Ishikawa (cell line): ENCODE data around the gene ARHGAP20.

Source experiments
- EP300 ChIP-seq: IDR thresholded peaks from 2 replicates; pipeline ENCODE4 v1.6.1; 2012; ENCODE audit warnings: borderline replicate concordance
- MAX ChIP-seq: IDR thresholded peaks from 2 replicates; pipeline ENCODE4 v1.6.1; 2012
- RAD21 ChIP-seq: IDR thresholded peaks from 2 replicates; pipeline ENCODE4 v1.6.1; 2012; ENCODE audit warnings: low read depth
- TAF1 ChIP-seq: IDR thresholded peaks from 2 replicates; pipeline ENCODE4 v1.6.1; 2012; ENCODE audit warnings: low read depth, mild to moderate bottlenecking
- YY1 ChIP-seq: IDR thresholded peaks from 2 replicates; pipeline ENCODE4 v1.6.1; 2012; ENCODE audit warnings: low read depth

- TF ChIP-seq EP300, result no peak
- no peak for TF ChIP-seq TAF1
- no peak for TF ChIP-seq YY1
- no peak for TF ChIP-seq MAX
- TF ChIP-seq RAD21, result no peak
Measured at GRCh38 chr11:110679323-110679975, 32.8 kb downstream of the ARHGAP20 start.
